Globus pallidus (tissue), 1 donor: Measurements from ENCODE around the gene SCAMP5.

Experiments used
- DNase-seq: peaks from one replicate; pipeline ENCODE4 v3.0.0-alpha.2; 2015; ENCODE audit warnings: low spot score

SCAMP5 gene

DNA sequence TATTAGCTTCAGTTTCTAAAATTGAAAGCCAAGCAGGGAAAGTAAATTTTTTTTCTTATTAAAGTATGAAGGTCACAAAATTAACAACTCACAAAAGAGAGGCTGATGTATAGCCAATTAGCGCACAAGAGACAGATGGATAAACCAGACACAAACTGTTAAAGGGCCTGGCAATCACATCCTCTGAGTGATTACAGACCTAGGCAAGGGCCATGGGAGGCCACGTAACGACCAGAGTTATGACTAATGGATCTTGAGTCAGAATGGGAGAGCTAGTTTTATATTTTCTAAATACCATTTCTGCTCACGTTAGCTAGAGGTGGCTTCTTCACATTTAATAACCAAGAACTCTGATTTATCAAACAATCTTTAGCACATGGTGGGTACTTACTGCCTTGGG, 17.8 kb upstream of the SCAMP5 start:
- no peak for DNase-seq

DNA sequence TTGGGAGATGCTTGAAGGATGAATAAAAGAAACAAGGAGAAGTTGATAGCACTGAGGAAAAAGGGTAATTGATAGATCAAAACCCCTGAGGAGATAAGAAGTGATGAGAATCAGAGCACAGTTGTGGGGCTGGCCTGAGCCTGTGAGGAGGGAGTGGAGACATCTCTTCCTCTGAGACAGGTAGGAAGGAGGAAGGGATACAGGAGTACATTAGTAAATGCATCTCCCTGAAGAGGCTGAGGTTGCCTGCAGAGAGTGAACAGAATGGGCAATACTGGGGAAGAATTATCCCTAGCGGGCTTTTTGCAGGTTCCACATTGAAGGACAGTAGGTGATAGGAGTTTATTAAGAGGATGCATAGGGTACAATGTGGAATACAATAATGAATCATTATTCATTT, 17.3 kb upstream of the SCAMP5 start:
- no peak for DNase-seq

DNA sequence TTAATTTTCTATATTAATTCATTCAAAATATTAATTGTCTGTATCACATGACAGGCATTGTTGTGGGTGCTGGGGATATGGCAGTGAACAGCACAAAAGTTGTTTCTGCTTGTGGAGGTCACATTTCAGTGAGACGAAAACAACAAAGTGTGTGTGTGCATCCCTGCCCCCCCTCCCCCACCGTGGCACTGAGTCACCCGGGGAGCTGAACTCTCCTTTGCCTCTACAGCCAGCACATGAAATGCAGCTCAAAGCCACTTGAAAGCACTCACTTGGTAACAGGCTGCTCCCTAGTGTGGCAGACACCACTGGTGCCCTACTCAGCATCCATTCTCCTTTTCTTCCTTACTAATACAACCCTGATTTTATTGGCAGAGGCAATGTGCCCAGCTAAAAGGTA, 16.9 kb upstream of the SCAMP5 start:
- DNase-seq, result peak; percentile 53

DNA sequence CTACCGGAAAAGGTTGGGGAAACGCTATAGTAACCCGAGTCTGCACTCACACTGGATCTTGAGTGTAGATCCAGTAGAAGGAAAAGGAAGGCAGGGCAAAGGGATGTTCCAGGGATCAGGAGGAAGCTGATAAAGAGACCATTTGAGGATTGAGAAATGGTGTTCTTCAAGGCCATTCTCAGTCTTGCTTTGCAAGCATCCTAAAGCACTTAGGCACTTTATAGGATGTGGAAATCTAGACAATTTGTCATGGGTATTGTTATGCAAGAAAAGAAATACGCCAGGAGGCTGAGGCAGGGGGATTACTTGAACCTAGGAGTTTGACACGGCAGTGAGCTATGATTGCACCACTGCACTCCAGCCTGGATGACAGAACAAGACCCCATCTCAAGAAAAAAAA, 13.2 kb upstream of the SCAMP5 start:
- no peak for DNase-seq

DNA sequence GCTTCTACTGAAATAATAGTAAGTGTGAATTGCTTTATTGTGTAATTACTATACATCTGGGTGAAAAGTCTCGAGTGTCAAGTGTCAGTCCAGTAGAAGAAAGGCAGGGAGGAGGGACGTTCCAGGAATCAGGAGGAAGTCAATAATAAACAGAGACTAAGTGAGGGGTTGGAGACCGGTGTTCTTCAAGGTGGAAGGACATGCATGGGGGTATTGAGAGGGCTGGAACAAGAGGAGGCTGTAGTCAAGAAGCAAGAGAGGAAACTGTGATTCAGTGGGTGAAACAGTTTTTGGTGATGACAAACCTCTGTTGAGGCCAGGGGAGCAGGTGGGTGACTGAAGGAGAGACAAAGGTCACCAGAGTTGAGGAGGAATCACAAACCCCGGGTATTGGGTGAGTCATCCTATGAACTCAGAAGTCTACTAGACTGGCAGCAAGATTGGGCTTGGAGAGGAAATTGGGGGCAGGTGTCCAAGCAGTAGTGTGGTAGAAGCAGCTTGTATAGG, 11.6 kb upstream of the SCAMP5 start:
- DNase-seq, result no peak

DNA sequence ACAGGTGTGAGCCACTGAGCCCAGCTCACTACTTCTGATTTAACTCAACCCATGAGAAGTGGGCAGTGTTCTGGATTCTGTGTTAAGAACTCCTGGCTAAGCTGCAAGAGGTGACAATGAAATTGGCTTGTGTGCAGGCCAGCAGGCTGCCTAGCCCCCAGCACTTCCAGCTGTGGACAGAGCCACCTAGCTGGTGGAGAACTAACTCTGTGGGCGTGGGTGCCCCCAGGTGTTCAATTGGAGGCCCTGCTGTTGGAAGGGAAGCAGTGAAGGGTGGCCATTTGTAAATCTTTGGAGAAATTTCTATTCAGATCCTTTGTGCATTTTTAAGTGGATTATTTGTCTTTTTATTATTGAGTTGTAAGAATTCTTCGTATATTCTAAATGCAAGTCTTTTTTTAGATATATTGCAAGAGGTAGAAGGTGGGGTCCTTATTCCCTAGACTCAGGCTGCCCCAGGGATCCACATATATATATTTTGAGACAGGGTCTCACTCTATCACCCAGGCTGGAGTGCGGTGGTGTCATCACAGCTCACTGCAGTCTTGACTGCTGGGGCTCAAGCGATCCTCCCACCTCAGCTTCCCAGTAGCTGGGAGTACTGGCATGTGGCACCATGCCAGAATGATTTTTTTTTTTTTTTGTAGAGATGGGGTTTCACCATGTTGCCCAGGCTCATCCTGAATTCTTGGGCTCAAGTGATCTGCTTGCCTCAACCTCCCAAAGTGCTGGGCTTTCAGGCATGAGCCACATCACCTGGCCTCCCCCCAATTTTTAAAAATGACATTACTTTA, 7.2 kb upstream of the SCAMP5 start:
- DNase-seq, result no peak

DNA sequence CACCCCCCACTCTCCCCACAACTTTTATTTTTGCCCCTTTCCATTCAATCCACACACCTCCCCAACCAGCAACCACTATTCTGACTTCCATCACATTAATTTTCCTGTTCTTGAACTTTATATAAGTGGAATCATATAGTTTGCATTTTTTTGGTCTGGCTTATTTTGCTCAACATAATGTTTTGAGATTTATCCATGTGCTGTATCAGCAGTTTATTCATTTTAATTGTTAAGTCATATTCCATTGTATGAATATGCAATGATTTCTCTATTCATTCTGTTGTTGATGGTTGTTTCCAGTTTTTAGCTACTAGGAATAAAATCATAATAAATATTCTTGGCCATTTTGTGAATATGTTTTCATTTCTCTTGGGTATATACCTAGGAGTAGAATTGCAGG, 5.8 kb upstream of the SCAMP5 start:
- no peak for DNase-seq

DNA sequence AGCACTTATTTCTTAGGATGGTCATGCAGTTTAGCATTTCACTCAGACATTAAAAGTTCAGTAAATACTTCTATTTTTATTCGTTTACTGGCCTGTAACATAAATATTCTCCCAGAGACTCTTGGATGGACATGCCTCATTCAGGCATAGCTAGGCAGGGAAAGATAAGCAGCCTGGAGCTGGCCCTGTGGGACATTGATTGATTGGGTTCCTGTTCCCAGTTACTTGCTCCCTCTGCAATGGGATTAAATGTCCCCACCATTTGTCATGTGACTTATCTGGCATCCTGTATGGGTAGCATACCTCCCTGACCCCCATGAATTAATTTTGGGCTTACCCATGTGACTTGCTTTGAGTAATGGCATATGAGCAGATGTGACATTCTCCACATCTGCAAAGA, 2.7 kb upstream of the SCAMP5 start:
- no peak for DNase-seq

DNA sequence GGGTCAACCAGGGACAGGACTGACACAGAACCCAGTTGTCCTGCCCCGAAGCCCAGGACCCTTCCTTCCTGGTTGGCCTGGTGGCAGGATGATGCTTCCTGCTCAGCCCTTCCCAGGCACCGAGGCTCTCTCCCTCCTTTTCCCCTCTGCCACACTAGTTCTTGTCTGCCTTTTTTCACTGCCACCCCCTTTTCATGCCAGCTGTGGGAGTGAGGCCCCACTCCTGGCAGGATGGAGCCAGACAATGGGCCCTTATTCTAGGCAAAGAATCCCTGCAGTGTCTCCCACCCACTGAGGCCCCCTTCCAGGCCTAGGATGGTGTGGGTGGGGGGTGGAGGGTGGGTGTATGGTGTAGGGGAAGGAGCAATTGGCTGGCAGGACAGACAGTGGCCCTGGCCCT, 1.1 kb upstream of the SCAMP5 start:
- DNase-seq, result peak; percentile 83

DNA sequence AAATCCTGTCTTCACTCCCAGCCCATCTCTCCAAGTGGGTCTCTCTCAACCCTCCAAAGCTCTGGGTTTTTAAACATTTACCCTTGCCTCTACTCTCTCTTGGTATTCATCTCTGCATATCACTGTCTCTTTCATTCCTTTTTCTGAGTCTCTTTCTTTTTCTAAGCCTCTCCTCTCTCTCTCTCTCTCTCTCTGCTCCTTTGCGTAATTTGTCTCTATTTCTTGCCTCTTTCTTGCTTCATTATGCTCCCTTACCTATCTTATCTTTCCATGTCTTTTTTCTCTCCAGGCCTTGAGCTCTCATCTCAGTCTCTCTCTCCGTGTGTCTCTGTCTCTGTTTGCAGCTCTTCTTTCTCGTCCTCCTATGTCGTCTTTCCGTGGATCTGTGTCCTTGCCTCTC, 678 bp upstream of the SCAMP5 start:
- DNase-seq, result no peak

DNA sequence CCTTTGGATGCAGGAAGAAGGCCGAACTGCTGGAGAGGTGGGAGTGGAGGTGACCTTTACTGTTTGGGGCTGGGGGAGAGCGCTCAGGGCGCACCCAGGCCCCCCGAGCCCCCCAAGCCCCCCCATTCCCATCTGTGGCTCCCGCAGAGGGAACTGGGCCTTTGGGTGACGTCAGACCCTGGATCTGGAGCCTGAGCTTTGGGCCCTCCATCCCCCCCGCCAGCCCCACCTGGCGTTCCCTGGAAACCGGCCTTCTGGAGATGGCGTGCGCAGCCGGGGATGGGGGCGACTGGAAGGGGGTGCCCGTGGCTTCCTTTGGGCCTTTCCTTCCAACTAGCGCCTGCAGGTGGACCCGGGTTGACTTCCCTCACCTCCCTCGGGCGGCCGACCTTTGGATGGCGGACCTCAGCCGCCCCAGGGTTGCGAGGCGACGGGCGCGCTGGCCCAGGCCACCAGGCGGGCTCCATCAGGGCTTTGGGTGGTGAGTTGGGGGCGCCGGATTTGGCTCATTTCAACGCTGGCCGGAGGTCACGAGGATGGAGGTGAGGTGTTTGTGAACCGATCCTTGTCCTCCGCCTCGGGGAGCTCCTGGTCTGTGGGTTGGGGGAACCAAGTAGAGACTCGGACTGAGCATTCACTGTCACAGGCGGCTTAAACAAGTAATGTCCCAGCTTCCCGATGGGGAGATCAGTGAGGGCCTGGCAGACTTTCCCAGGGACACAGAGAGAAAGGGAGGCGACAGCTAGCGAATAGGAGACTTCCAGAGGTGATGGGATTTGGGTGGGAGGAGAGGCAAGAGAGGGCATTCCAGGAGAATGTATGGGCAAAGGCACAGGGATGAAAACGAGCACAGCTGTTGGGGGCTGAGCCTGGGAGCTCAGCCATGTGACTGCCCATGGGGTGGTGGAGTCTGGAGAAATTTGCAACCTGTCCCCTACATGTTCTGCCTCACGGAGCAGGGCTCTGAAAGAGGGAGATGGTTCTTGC, 709 bp downstream of the SCAMP5 start:
- DNase-seq, result peak; percentile 53

DNA sequence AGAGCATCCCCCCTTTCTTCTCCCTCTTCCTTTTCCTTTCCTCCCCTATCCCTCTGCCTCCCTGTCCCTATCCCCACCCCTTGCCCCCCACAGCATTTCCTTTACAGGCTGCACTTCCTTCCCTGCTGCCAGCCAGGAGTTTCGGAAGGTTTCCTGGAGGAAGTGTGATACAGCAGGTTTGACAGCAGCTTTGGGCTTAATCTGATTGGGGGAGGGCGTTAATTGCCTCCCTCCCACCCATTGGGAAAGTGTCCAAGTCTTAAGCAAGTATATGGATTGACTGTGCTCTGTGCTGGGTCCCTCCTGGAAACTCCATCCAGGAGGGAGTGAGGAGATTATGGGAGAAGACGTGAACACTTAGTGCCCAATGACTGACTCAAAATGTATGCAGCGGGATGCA, 1.8 kb downstream of the SCAMP5 start:
- no peak for DNase-seq

DNA sequence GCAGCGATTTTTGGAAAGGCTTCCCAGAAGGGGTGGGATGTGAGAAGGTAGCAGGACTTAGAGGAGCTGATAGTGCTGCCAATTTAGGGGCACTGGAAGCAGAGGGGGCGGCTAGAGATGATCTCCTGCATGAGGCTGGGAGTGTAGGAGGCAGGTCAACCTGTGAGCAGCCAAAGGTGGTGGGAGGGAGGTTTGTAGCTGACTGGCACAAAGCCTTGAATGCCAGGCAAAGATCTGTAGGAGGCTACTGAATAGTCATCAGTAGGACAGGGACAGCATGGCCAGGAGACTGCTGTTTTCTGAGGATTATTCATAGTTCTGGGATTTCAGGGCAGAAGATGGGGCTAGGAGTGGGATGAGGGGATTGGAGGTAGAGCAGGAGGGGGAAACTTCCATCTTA, 2.2 kb downstream of the SCAMP5 start:
- no peak for DNase-seq

DNA sequence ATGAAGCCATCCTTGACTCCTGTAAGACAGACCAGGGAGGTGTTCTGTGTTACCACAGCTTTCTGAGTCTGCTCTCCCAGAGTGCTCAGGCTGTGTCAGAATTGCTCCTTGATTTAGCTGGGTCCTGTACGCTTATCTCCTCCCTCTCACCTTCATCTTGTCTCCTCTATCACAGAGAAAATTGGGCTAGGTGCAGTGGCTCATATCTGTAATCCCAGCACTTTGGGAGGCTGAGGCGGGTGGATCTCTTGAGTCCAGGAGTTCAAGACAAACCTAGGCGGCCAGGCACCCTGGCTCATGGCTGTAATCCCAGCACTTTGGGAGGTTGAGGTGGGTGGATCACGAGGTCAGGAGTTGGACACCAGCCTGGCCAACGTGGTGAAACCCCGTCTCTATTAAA, 5.9 kb downstream of the SCAMP5 start:
- no peak for DNase-seq

DNA sequence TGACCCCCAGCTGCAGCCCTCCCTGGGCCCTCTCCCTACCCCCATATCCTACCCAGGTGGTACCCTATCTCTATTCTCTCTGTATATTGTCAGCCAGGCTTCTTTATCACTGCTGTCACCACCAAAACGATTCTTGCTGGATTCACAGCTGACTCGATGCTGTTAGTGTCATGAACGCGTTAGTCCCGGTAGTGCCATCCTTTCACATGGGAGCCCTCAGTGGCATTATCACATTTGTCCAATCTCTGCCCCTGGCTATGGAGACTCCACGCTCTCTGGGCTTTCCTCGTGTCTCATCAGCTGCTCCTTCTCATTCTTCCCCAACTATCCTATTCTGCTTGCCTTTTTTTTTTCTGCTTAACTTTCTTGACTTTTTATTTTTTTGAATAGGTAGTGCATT, 7.0 kb downstream of the SCAMP5 start:
- DNase-seq, result no peak

DNA sequence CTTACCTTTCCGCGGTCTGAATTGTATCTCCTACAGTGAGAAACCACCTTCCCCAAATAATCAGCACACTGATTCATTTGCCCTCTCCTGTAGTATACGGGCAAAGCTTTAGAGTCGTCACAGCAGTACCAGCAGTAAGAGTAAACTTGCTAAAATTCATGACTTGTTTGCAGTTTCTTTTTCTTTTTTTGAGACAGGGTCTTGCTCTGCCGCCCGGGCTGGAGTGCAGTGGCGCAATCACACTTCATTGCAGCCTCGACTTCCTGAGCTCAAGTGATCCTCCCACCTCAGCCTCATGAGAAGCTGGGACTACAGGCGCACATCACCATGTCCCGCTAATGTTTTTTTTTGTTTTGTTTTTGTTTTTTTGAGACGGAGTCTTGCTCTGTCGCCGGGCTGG, 11.9 kb downstream of the SCAMP5 start:
- DNase-seq, result no peak

DNA sequence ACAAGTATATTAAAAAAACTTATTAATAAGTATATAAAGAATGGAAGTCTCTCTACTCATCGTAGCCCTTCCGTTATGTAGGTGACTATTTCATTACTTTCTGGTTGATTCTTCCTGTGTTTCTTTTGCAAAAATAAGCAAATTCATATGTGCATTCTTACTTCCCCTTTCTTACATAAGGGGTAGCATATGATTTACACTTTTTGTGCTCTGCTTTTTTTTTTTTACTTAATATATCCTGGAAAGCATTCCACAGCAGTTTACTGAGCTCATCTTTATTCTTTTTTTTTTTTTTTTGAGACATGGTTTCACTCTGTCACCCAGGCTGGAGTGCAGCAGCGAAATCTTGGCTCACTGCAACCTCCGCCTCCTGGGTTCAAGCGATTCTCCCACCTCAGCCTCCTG, 12.9 kb downstream of the SCAMP5 start:
- DNase-seq, result no peak

DNA sequence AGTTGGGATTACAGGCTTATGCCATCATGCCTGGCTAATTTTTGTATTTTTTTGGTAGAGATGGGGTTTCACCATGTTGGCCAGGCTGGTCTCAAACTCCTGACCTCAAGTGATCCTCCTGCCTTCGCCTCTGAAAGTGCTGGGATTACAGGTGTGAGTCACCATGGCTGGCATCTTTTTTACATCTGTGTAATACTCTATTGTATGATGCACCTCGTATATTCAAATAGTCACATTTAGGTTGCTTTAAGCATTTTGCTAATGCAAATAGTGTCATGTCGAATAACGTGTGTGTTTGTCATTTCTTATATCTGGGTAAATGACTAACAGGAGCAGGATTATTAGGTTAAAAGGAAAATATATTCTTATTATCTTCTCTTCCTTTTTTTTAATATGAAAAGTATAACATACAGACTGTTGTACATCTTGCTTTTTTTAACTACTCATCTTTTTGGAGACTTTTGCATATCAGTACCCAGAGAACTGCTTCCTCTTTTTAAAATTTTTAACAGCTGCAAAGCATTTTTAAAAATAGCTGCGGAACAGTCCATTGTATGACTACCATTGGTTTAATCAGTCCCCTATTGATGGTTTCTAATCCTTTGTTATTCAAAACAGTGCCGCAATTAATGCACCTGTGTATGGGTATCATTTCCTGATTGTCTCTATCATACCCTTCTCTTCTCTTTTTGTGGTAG, 13.4 kb downstream of the SCAMP5 start:
- DNase-seq, result no peak

DNA sequence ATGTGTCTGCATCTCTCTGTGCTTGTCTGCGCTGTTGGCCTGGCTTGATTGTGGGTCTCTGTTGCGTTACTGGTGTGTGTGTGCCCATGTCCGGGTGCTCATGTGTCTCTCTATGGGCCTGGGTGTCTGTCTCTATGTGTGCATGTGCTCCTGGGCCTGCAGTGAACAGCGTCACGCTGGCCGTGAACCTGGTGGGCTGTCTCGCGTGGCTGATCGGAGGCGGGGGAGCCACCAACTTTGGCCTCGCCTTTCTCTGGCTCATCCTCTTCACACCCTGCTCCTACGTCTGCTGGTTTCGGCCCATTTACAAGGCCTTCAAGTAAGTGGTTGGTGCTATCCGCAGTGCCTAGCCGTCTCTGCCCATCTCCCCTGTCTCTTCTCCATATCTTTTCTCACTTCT, 21.1 kb downstream of the SCAMP5 start:
- DNase-seq, result no peak

DNA sequence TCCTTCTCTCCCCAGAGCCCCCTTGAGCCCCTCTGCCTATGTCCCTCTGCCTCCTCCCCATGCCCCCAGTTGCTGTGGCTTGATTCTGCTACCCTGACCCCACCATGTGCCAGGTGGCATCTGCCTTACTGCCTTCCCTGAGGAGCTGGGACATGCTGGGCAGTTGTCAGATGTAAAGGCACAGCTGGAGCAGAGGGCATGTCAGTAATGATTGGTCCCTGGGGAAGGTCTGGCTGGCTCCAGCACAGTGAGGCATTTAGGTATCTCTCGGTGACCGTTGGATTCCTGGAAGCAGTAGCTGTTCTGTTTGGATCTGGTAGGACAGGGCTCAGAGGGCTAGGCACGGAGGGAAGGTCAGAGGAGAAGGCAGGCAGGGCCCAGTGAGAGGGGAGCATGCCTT, 24.6 kb downstream of the SCAMP5 start:
- DNase-seq, result no peak

DNA sequence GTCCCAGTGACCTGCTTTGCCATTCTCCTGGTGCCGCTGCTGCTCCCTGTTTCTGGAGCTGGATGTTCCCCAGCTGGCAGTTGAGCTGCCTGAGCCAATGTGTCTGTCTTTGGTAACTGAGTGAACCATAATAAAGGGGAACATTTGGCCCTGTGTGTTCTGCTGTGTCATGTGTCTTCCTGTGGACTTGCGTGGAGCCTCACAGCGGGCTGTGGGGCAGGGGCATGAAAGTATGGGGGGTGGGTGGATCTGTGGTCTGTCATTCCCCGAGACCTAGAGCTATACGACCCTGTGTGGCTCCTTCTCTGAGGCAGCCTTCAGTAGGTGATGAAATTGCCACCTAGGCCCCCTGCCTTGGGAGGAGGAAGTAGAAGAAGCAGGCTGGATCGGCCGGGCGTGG, 26.0 kb downstream of the SCAMP5 start:
- DNase-seq, result no peak

DNA sequence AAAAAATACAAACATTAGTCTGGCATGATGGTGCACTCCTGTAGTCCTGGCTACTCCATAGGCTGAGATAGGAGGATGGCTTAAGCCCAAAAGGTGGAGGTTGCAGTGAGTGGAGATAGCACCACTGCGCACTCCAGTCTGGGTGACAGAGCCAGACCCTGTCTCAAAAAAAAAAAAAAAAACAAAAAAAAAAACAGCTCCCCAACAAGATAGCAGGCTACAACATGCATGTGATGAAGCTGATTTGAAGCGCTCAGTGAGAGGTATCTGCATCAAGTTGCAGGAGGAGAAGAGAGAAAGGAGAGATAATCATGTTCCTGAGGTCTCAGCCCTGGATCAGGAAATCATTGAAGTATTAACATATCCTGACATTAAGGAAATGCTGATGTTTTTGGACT, 27.4 kb downstream of the SCAMP5 start:
- no peak for DNase-seq
